Activated CD4-positive, alpha-beta T cell treated with anti-CD3 and anti-CD28 coated beads for 4 hours (primary cell): Measurements from ENCODE around the gene WDFY4.

Experiments used
- DNase-seq, 2 donors: peaks; one replicate each; pipeline ENCODE4 v3.0.0-alpha.2; 2020

The WDFY4 gene

DNA sequence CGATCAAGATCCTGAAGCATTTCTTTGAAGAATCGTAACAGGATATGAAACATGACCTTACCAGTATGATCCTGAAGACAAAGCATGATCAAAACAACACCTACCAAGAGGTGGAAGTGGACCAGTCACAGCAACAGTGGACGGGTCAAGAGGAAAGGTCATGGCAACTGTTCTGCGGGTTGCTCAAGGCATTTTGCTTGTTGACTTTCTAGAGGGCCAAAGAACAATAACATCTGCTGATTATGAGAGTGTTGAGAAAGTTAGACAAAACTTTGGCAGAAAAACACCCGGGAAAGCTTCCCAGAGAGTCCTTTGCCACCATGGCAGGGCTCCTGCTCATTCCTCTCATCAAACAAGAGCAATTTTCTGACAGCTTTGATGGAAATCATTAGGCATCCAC, 320.6 kb downstream of the WDFY4 start:
- DNase-seq = no peak

DNA sequence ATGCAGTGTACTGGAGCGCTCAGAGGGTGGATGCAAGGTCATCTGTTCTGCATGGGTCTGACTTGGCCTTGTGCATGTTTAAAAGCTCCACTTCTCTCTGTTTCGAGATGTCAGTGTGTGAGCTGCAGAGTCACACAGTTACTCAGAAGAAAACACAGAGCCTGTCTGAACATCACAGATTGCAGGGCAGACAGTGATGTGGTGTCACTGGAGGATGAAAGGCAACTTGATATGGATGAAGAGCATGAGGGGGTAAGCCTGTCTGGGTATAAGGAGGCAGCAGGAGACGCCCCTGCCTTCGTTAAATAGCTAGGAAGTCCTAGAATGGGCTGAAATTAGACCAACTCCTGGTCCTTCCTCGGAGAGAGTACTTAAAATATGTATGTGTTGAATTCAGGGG, 322.5 kb downstream of the WDFY4 start:
- no peak for DNase-seq

GRCh38 chr10:49008091-49008490, 323.4 kb downstream of the WDFY4 start:
- no peak for DNase-seq

- DNase-seq = no peak
Observed at GRCh38 chr10:49008505-49009198, 324.0 kb downstream of the WDFY4 start.

GRCh38 chr10:49009199-49009979, 324.7 kb downstream of the WDFY4 start:
- no peak for DNase-seq

GRCh38 chr10:49010295-49010694, 325.6 kb downstream of the WDFY4 start:
- DNase-seq = no peak

DNA sequence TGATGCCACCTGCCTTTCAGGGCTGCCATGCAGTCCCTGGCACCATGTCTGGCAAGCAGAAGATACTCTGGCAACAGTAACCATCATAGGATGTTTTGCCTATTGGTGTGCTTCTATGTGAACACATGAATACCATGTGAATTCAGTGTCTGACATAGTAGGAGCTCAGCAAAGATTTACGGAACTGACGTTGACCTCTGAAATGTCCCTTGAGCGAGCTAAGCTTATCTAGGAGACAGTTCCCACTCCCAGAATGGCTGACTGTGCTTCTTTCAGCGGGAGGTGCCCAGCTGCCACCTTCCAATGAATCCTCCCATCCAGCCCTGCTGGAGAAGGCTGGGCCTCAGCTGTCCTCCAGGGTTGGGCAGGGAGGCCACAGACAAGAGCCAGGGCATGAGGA, 326.2 kb downstream of the WDFY4 start:
- DNase-seq = no peak

- DNase-seq = no peak
Observed at GRCh38 chr10:49011756-49012155, 327.1 kb downstream of the WDFY4 start.

GRCh38 chr10:49012603-49013002, 327.9 kb downstream of the WDFY4 start:
- no peak for DNase-seq

GRCh38 chr10:49015700-49016099, 331.0 kb downstream of the WDFY4 start:
- DNase-seq = no peak

DNA sequence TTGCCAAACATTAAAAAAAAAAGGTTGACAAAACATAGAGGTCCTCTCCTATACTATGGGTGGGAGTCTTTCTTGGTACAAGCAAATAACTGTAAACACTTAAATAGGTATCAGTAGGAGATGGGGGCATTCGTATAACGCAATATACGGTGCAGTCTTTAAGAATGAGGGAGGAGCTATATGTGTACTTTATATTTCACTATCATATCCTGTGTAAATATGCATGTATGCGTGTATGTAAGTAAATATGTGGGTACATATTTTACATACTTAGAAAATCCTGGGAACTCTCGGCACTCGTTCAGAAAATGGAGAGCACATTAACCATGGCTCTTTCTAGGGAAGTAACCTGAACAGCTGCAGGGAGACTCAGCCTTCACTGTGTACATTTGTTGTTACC, 337.0 kb downstream of the WDFY4 start:
- DNase-seq = no peak

DNA sequence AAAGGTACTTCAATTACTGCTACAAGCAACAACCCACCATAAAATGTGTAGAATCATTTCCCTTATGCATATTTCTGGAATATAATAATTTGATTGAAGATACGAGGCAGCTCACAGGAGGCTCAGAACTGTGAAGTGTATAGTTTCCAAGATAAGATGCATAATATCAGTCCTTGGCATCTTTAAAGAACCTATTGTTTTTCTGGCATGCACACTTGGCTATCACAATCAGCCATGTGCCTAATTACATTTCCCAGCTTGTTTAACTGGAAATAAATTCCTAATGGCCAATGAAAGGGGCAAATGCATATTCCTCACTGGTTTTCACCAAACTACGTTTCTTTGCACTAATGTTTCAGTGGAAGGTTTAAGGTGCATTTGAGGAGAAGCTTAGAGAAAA, 338.4 kb downstream of the WDFY4 start:
- no peak for DNase-seq

DNA sequence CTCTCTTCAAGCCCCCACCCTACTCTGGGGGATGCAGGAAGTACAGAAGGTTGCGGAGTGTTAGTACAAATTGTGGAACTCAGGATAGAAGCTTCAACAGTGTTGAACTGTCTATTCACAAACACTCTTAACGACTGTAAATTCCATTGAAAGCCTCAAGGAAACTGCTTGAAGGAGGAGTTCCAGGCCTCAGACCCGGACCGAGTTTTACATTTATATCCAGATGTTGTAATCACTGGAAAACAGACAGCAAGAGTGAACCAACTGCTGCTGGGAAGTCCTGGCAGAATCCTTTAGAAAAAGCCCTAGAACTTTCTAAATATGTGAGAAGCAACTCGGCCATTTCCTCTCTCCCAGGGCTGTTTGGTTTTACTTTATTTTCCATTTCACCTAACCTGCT, 339.1 kb downstream of the WDFY4 start:
- no peak for DNase-seq

GRCh38 chr10:49024484-49024883, 339.8 kb downstream of the WDFY4 start:
- no peak for DNase-seq

GRCh38 chr10:49025347-49025983, 340.8 kb downstream of the WDFY4 start:
- DNase-seq = no peak

GRCh38 chr10:49028639-49029038, 344.0 kb downstream of the WDFY4 start:
- DNase-seq = no peak

DNA sequence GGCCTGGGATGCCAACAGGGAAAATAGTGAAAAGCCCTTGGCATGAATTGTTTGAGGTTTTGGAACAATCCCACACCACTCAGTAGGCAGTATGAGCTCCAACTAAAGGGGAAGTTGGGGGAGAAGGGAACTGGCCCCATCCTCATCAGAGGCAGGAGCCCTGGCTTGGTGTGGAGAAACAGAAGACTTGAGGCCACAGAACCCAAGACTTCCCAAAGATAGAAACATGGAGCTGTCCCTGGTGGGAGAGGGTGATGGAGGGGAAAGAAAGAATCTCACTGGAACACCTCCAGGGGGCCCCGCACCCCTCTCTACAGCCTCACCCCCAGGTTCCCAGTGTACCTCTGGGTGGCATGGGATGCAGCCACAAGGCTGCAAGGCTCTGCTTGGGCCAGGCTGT, 345.0 kb downstream of the WDFY4 start:
- DNase-seq = no peak
